H1 (cell line): ENCODE results near the gene CEP68. TPM values are rescaled to one million over a fixed set of nuclear protein-coding genes. Genes with fewer than 3 reads are reported as not detected.

ENCODE experiments used
- CTCF ChIA-PET: fragments of 300-600 bp; sonication (Branson Sonifier 250); formaldehyde crosslinking; loops from one replicate; lab custom pipeline; 2021; ENCODE audit not compliant: partially characterized antibody; lab: Charles Lee
- POLR2A ChIA-PET: fragments of 300-600 bp; sonication (Branson Sonifier 250); formaldehyde crosslinking; loops from one replicate; lab custom pipeline; 2021; ENCODE audit warnings: inconsistent platforms; ENCODE audit not compliant: partially characterized antibody; lab: Charles Lee
- DNase-seq, 2 experiments: peaks; one replicate each; pipeline versions ENCODE4 v3.0.0 to v3.0.0-alpha.2; 2010 to 2022; ENCODE audit warnings: low spot score in 2 of 2, low read depth in 1 of 2, mixed read lengths in 1 of 2
- FAIRE-seq: peaks from 2 replicates; lab custom pipeline; 2011; peaks lifted over from hg19 to GRCh38; lab: Jason Lieb, UNC
- H2AFZ ChIP-seq: 2 replicates; pipeline ENCODE4 v1.8.1; 2012; ENCODE audit warnings: low read length, inconsistent platforms
- H2AK5ac ChIP-seq: 2 replicates; pipeline ENCODE4 v1.6.1; 2013; ENCODE audit warnings: low read depth, low read length
- H2BK120ac ChIP-seq: replicated peaks from 2 replicates; pipeline ENCODE3; 2013; ENCODE audit warnings: low read depth, low read length, inconsistent platforms
- H2BK12ac ChIP-seq: 2 replicates; pipeline ENCODE4 v1.6.1; 2013; ENCODE audit warnings: low read depth, low read length
- H2BK15ac ChIP-seq: 2 replicates; pipeline ENCODE4 v1.6.1; 2013; ENCODE audit warnings: low read length
- H2BK20ac ChIP-seq: 2 replicates; pipeline ENCODE4 v1.6.1; 2013; ENCODE audit warnings: low read length
- H2BK5ac ChIP-seq: 2 replicates; pipeline ENCODE4 v1.6.1; 2013; ENCODE audit warnings: low read depth, low read length
- H3K14ac ChIP-seq: 2 replicates; pipeline ENCODE4 v1.6.1; 2013; ENCODE audit warnings: inconsistent platforms; ENCODE audit not compliant: insufficient read length
- H3K18ac ChIP-seq: 2 replicates; pipeline ENCODE4 v1.6.1; 2013; ENCODE audit warnings: low read length; ENCODE audit errors: extremely low read depth
- H3K23ac ChIP-seq: 2 replicates; pipeline ENCODE4 v1.6.1; 2013; ENCODE audit warnings: inconsistent platforms; ENCODE audit not compliant: insufficient read length
- H3K23me2 ChIP-seq: 2 replicates; pipeline ENCODE4 v1.6.1; 2013; ENCODE audit warnings: low read depth, low read length
- H3K27ac ChIP-seq: 2 replicates; pipeline ENCODE4 v1.6.1; 2011; ENCODE audit warnings: low read depth, low read length, inconsistent platforms
- H3K27me3 ChIP-seq, 4 experiments: replicated peaks in 1 of 4; 1 replicate in 1 of 4; 2 replicates in 3 of 4; pipeline versions ENCODE4 v1.6.1 to v1.8.1; 2011 to 2013; ENCODE audit warnings: low read length in 3 of 4, mild to moderate bottlenecking in 3 of 4, inconsistent platforms in 2 of 4, mixed read lengths in 2 of 4, moderate library complexity in 1 of 4; ENCODE audit not compliant: control insufficient read depth in 3 of 4, insufficient read depth in 3 of 4; ENCODE audit errors: extremely low read depth in 1 of 4
- H3K36me3 ChIP-seq, 4 experiments: 2 replicates each; pipeline versions ENCODE4 v1.6.1 to v1.8.1; 2011 to 2013; ENCODE audit warnings: mild to moderate bottlenecking in 4 of 4, low read length in 3 of 4, moderate library complexity in 2 of 4, control low read depth in 1 of 4, inconsistent platforms in 1 of 4; ENCODE audit not compliant: insufficient read depth in 4 of 4, control insufficient read depth in 2 of 4
- H3K4ac ChIP-seq: replicated peaks from 2 replicates; pipeline ENCODE3; 2013; ENCODE audit warnings: low read length, low read depth, mixed read lengths, inconsistent platforms; ENCODE audit not compliant: insufficient read length
- H3K4me1 ChIP-seq, 4 experiments: replicated peaks in 1 of 4; 1 replicate in 1 of 4; 2 replicates in 3 of 4; pipeline versions ENCODE4 v1.6.1 to v1.8.1; 2011 to 2013; ENCODE audit warnings: low read length in 3 of 4, inconsistent platforms in 2 of 4, mixed read lengths in 1 of 4; ENCODE audit not compliant: insufficient read depth in 4 of 4, control insufficient read depth in 3 of 4
- H3K4me2 ChIP-seq, 2 experiments: 2 replicates each; pipeline versions ENCODE4 v1.6.1 to v1.8.1; 2011 to 2013; ENCODE audit warnings: low read depth in 2 of 2, low read length in 2 of 2, control low read depth in 1 of 2, inconsistent platforms in 1 of 2, mild to moderate bottlenecking in 1 of 2; ENCODE audit not compliant: insufficient read depth in 1 of 2
- H3K4me3 ChIP-seq, 4 experiments: fragments of 200-600, 300-600 bp in 1 of 4; sonication (generic), shearing (Covaris generic), sonication (Bioruptor Twin) in 1 of 4; 2 replicates each; pipeline versions ENCODE4 v1.5.1 to v1.8.1; 2011 to 2016; ENCODE audit warnings: low read length in 4 of 4, low read depth in 3 of 4, control low read depth in 2 of 4, inconsistent platforms in 2 of 4, mild to moderate bottlenecking in 2 of 4, mixed read lengths in 1 of 4, moderate library complexity in 1 of 4; ENCODE audit not compliant: insufficient read depth in 2 of 4; ENCODE audit errors: extremely low read depth in 1 of 4
- H3K56ac ChIP-seq: replicated peaks from 2 replicates; pipeline ENCODE3; 2013; ENCODE audit warnings: low read depth, mild to moderate bottlenecking, mixed read lengths, low read length, inconsistent platforms; ENCODE audit not compliant: insufficient read length
- H3K79me1 ChIP-seq: 2 replicates; pipeline ENCODE4 v1.6.1; 2013; ENCODE audit warnings: low read depth, low read length, control low read depth
- H3K79me2 ChIP-seq, 2 experiments: 2 replicates each; pipeline versions ENCODE4 v1.6.1 to v1.8.1; 2012 to 2013; ENCODE audit warnings: low read length in 2 of 2, mild to moderate bottlenecking in 2 of 2, inconsistent platforms in 1 of 2; ENCODE audit not compliant: insufficient read depth in 2 of 2, control insufficient read depth in 1 of 2
- H3K9ac ChIP-seq, 4 experiments: replicated peaks in 1 of 4; 1 replicate in 1 of 4; 2 replicates in 3 of 4; pipeline versions ENCODE4 v1.6.1 to v1.8.1; 2011 to 2013; ENCODE audit warnings: low read depth in 3 of 4, low read length in 3 of 4, control low read depth in 2 of 4, mild to moderate bottlenecking in 2 of 4, moderate library complexity in 2 of 4, inconsistent platforms in 1 of 4; ENCODE audit errors: extremely low read depth in 1 of 4
- H3K9me3 ChIP-seq, 2 experiments: 2 replicates each; pipeline versions ENCODE4 v1.6.1 to v1.8.1; 2012 to 2013; ENCODE audit warnings: mild to moderate bottlenecking in 2 of 2, moderate library complexity in 2 of 2, control low read depth in 1 of 2, inconsistent platforms in 1 of 2, low read depth in 1 of 2, low read length in 1 of 2, mixed read lengths in 1 of 2; ENCODE audit not compliant: insufficient read depth in 2 of 2
- H4K20me1 ChIP-seq, 2 experiments: replicated peaks in 1 of 2; 2 replicates each; pipeline versions ENCODE3 to v1.8.1; 2011 to 2013; ENCODE audit warnings: inconsistent platforms in 2 of 2, low read length in 2 of 2, mild to moderate bottlenecking in 1 of 2; ENCODE audit not compliant: insufficient read depth in 2 of 2, control insufficient read depth in 1 of 2
- H4K5ac ChIP-seq: 2 replicates; pipeline ENCODE4 v1.6.1; 2013; ENCODE audit warnings: low read length, low read depth, mixed read lengths, inconsistent platforms; ENCODE audit not compliant: insufficient read length
- H4K8ac ChIP-seq: 2 replicates; pipeline ENCODE4 v1.8.0; 2013; ENCODE audit warnings: mild to moderate bottlenecking, moderate library complexity, low read length, inconsistent platforms; ENCODE audit not compliant: insufficient read depth; ENCODE audit errors: extremely low read depth
- H4K91ac ChIP-seq: replicated peaks from 2 replicates; pipeline ENCODE3; 2013; ENCODE audit warnings: low read length, mixed read lengths, inconsistent platforms; ENCODE audit not compliant: insufficient read length
- EGR1 ChIP-seq: IDR thresholded peaks from 2 replicates; pipeline ENCODE4 v1.6.1; 2011; ENCODE audit warnings: low read depth, low read length, borderline replicate concordance
- RAD21 ChIP-seq, 2 experiments: IDR thresholded peaks in 1 of 2; conservative IDR thresholded peaks in 1 of 2; 2 replicates each; pipeline ENCODE4 v1.6.1; 2011; ENCODE audit warnings: low read depth in 2 of 2, low read length in 2 of 2, improper control_type of control experiment in 1 of 2, inconsistent platforms in 1 of 2, mild to moderate bottlenecking in 1 of 2, moderate library complexity in 1 of 2
- SP2 ChIP-seq: IDR thresholded peaks from 2 replicates; pipeline ENCODE4 v1.6.1; 2012; ENCODE audit warnings: mild to moderate bottlenecking, low read length, inconsistent platforms
- WGBS, 2 experiments: shearing (Covaris generic) in 1 of 2; methylation state at CpG; one replicate each; pipeline versions ENCODE4 v1.1.6 to v1.1.7; 2013 to 2015; ENCODE audit warnings: low lambda C conversion rate in 2 of 2, mixed read lengths in 2 of 2, inconsistent platforms in 1 of 2, low coverage in 1 of 2, missing lambda C conversion rate in 1 of 2; ENCODE audit not compliant: insufficient replicate concordance in 2 of 2, insufficient coverage in 1 of 2, insufficient read length in 1 of 2; ENCODE audit errors: extremely low coverage in 1 of 2, missing lambda C conversion rate in 1 of 2; 5-methylcytosine and 5-hydroxymethylcytosine counted together
- polyA plus RNA-seq, 7 experiments: library from polyadenylated mRNA; depleted of rRNA in 3 of 7; stranded (reverse) in 5 of 7; unstranded in 2 of 7; fragments of >200 nt in 5 of 7; fragments of 200-250 nt in 2 of 7; gene quantifications; 1 replicate in 5 of 7; 2 replicates in 1 of 7; 4 replicates in 1 of 7; pipeline versions ENCODE4 v1.2.1 to v1.2.3, GENCODE V29; 2011 to 2013; ENCODE audit warnings: missing spikeins in 2 of 7, mixed read lengths in 2 of 7
- total RNA-seq: library from RNA; stranded (reverse); fragmentation: NEBNext Ultra II Directional; extraction: Animal tissue kit (Norgen Biotek cat#: 25700); gene quantifications from 2 replicates; pipeline ENCODE4 v1.2.1, GENCODE V29; 2021
- TF ChIP-seq, protein P1 (sequence below), 3 experiments: IDR thresholded peaks; 1 replicate in 2 of 3; 2 replicates in 1 of 3; pipeline versions ENCODE4 v1.5.1 to v1.6.1; 2011; ENCODE audit warnings: low read length in 3 of 3, mild to moderate bottlenecking in 3 of 3, inconsistent platforms in 2 of 3, low read depth in 1 of 3, moderate library complexity in 1 of 3; ENCODE audit not compliant: insufficient read depth in 1 of 3; ENCODE audit errors: control extremely low read depth in 1 of 3

CEP68 gene
- total and polyA plus RNA-seq, 2 of the 8 experiments (the other 6 are each of a cell fraction or from before 2014, with no cell fraction given): 23.2 to 24.7 TPM

DNA sequence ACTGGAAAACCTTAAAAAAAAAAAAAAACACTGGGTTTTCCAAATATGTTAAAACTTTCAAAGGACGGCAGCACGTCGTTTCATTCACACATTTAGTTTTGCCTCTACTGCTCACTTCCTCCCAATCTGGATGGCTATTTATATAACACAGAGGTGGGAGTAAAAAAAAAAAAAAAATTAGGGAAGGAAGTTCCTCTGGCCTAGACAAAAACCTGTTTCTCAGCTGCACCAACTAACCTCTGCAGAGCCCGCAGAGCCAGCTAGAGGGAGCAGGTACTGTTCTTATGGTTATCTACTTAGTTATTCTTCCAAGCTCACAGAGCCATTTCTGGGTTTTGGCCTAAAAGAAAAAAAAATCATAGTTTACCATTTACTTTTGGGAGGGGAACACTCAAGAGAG is 38.9 kb upstream of the CEP68 start:
- H3K4me3 ChIP-seq: no peak overlapping the region
- peaks cover 2% of the 10 kb centered on the region; the same call in 1 of the 2 replicates for H3K79me1 ChIP-seq
- no peak overlapping the region for H3K14ac ChIP-seq
- H3K4me1 ChIP-seq: peaks cover 0 to 3% (median 2%) of the 10 kb centered on the region in 4 experiments; a peak in 4 of 7 replicates
- TF ChIP-seq SP2 (no peak), EGR1 (no peak), RAD21 (IDR thresholded peaks at IDR 0.05 in 1 of 2, conservative IDR thresholded peaks at IDR 0.05 in 1 of 2; ENCODE audit: low read depth in 2 of 2, low read length in 2 of 2) (peak; percentile 29 to 51; a peak in 3 of 4 replicates)
- TF ChIP-seq, protein P1, sequence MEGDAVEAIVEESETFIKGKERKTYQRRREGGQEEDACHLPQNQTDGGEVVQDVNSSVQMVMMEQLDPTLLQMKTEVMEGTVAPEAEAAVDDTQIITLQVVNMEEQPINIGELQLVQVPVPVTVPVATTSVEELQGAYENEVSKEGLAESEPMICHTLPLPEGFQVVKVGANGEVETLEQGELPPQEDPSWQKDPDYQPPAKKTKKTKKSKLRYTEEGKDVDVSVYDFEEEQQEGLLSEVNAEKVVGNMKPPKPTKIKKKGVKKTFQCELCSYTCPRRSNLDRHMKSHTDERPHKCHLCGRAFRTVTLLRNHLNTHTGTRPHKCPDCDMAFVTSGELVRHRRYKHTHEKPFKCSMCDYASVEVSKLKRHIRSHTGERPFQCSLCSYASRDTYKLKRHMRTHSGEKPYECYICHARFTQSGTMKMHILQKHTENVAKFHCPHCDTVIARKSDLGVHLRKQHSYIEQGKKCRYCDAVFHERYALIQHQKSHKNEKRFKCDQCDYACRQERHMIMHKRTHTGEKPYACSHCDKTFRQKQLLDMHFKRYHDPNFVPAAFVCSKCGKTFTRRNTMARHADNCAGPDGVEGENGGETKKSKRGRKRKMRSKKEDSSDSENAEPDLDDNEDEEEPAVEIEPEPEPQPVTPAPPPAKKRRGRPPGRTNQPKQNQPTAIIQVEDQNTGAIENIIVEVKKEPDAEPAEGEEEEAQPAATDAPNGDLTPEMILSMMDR (IDR thresholded peaks at IDR 0.05; ENCODE audit: control extremely low read depth in 1 of 3, insufficient read depth in 1 of 3, low read depth in 1 of 3, low read length in 3 of 3): peak; percentile 30 to 43 (median 40)
- TF ChIP-seq, all 59 proteins: peak for 2
- FAIRE-seq (no peak), DNase-seq (no peak)
- Histone ChIP-seq H4K20me1 (peaks cover 2 to 3% of the 10 kb centered on the region in 2 experiments), H3K79me2 (no peaks in the 10 kb centered on the region), H3K18ac (no peak overlapping the region), H2AFZ (no peak overlapping the region), H3K27ac (no peak overlapping the region), H3K9me3 (no peaks in the 10 kb centered on the region), H3K9ac (no peak overlapping the region), H3K4me2 (no peak overlapping the region), H2BK20ac (no peak overlapping the region), H2BK5ac (no peak overlapping the region), H4K5ac (no peak overlapping the region), H4K8ac (no peak overlapping the region), H3K23ac (no peak overlapping the region), H3K4ac (no peak overlapping the region), H3K36me3 (no peaks in the 10 kb centered on the region), H2AK5ac (no peak overlapping the region), H3K56ac (no peak overlapping the region), H4K91ac (no peak overlapping the region), H2BK120ac (no peak overlapping the region), H2BK15ac (no peak overlapping the region), H2BK12ac (no peak overlapping the region), H3K27me3 (no peaks in the 10 kb centered on the region), H3K23me2 (no peaks in the 10 kb centered on the region)
- WGBS, 2 experiments: 87% methylated on average over 4 of the region's 4 CpGs; no CpG with 5 or more reads in 1 of the 2 experiments
- POLR2A ChIA-PET: interaction anchor here (1.0 to 1.2 kb wide), 4 partner anchors 9 to 559 kb away, joined by 3 to 5 read pairs (median 4); no protein-coding TSS in a partner anchor
- CTCF ChIA-PET: interaction anchor here (0.6 to 2.5 kb wide), 20 partner anchors 8 to 159 kb away, joined by 3 to 14 read pairs (median 4); partner anchors contain the start of gene CEP68
